Tibial nerve (tissue), 4 donors: ENCODE measurements around the gene STIM1.

Source experiments
- CTCF ChIP-seq, 5 experiments: fragments of 200-600 bp in 3 of 5; fragments of 450-650 bp in 2 of 5; sonication (generic) in 3 of 5; IDR thresholded peaks; one replicate each; pipeline ENCODE4 v1.5.1; 2016 to 2019; ENCODE audit warnings: antibody characterized with exemption in 5 of 5, mild to moderate bottlenecking in 3 of 5, moderate library complexity in 2 of 5
- EP300 ChIP-seq, 2 donors: sonication (generic); formaldehyde crosslinking; IDR thresholded peaks; one replicate each; pipeline ENCODE4 v1.6.1; 2017; ENCODE audit warnings: antibody characterized with exemption in 2 of 2, mild to moderate bottlenecking in 1 of 2
- POLR2A ChIP-seq, 2 donors: fragments of 450-650 bp; IDR thresholded peaks; one replicate each; pipeline ENCODE4 v1.6.1; 2017; ENCODE audit warnings: antibody characterized with exemption in 2 of 2, mild to moderate bottlenecking in 2 of 2, moderate library complexity in 2 of 2

GRCh38 chr11:4008116-4008515 lies 152.7 kb downstream of the STIM1 start:
- TF ChIP-seq POLR2A (IDR thresholded peaks at IDR 0.05) (no peak), EP300 (IDR thresholded peaks at IDR 0.05) (no peak), CTCF (IDR thresholded peaks at IDR 0.05) (no peak)
